Activated effector memory CD4-positive, alpha-beta T cell treated with anti-CD3 and anti-CD28 coated beads, Interleukin-2, amount 50 U/mL, for 16 hours (primary cell): ENCODE data around the gene MYH11.

Experiments
- DNase-seq: peaks from one replicate; pipeline ENCODE4 v3.0.0-alpha.2; 2020

MYH11 gene

DNA sequence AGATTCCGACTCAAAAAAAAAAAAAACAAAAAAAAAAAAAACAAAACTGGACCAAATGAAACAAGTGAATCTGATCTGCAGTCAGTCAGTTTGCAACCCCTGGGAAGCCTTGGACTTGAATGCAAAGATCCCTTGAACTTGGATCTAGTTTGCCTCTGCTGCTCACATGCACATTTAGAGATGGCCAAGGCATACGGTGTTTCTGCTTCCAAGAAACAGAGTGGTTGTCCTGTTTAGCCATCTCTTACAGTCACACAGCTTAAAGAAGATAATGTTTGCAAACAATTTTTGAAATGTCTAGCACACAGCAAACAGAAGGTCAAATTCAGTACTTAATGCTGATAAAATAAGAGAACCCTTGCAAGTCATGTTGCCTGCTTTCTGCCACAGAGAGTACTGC lies 202.2 kb downstream of the MYH11 start:
- no peak for DNase-seq

DNA sequence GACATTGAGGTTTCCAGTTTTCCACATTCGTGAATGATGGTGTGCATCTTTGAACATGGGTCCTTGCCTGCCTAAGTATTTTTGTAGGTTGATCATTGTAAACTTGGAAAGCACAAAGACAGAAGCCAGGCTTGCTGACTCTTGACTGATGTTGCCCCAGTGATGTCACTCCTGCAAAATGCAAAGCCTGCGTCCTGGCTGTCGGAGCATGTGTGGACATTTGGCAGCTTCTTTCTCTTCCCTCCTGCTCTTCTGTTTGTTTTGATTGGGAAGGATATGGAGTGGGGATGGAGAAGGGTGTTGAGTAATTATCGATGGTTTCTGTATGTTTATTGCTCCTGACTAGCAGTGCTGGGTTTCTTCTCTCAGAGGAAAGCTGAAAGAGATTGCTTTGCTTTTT lies 203.6 kb downstream of the MYH11 start:
- DNase-seq = no peak
